NCI-H2081 treated with DMSO at 0.1 percent for 48 hours (cell line): Measurements from ENCODE around the gene NCAM1.
"Not testable (repeated sequence)": the region's sequence is repeated elsewhere in the genome, so short reads cannot be mapped to it uniquely, and the experiment has no call there.

Experiments used
- DNase-seq: peaks from one replicate; lab custom pipeline; 2025; lab: John Stamatoyannopoulos, UW

The NCAM1 gene

DNA sequence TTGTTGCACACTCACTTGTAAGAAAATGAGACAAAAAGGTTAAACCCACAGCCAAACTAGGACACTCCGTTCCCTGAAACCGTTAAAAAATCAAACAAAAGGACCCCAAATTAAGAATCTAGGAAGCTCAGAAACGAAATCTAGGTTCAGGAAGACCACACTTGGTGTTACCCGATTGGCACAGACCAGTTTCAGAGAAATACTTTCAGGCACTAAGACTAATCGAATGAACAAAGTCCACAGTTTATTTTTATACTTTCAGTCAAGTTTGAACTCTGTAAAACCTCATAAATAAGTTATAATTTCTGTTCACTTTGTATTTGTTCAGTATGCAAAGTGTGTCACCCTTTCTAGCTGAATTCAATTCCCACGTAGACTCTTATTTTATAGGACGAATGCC is 314.4 kb downstream of the NCAM1 start:
- no peak for DNase-seq

DNA sequence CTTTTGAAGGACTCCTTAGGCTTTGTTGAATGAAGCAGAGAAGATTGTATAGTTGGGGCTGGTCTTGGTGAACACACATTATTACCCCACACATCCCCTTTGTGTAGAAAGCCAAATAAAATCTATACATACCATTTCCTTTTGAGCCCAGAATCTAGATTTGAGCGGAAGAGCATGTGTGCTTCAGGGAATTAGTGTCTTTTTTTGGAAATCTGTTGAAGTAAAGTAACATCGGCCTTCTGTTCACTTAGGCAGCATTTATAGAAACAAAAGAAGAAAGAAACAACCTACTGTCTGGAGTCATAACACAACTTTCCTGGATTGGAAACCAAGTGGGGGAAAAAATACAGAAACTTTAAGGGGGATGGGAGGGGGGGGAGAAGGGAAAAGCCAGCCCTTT is 315.2 kb downstream of the NCAM1 start:
- DNase-seq = no peak

DNA sequence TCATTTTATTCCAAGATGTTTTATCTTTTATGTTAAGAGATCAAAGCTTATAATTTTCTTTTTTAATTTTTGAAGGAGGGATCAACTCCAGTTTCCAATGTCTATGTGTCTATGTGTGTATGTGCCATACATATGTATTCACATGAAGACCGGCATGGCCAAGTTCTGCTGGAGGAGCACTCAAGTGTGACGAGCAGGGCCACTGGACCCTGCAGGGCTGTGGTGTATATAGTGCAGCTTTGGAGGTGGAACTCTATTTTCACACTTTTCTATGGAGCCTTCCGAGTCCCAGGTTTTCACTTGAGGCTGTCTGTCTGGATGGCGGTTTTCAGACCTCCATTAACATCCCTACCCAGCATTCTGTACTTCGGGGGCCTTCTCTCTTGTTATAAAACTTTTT is 316.7 kb downstream of the NCAM1 start:
- DNase-seq = no peak

DNA sequence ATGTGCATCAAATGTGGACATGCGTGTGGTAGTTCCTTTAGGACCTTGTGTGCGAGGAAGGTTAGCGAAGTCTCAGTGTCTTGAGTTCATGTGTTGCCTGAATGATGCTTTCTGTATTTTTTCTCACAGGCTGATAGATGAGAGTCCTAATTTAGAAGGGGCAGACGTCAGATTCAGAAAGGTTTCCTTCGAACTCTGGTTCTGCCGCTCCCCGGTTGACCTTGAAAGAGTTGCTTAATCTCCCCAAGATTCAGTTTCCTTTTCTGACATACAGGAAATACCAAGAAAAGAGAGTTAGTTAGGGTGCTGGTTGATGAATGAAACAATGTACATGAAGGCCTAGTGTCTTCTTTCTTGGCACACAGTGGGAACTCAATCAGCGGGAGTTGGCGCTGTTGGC is 317.3 kb downstream of the NCAM1 start:
- DNase-seq = no peak

DNA sequence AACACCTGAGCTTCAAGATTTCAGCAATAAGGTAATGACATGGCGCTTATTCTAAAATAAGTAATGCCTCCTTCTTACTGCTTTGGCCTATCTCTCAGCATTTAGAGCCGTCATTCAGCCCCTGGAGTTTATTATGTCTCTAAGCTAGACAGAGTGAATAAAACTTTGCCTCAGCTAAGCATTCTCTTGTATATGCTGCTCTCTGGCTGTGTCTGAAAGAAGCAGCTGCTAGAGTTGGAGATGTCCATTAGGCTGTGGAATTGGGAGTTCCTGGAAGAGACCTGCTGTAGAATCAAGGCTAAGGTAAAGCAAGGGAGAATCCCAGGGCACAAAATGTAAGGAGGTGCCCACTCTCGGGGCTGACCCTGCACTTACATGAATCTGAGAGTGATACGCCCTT is 317.7 kb downstream of the NCAM1 start:
- no peak for DNase-seq

DNA sequence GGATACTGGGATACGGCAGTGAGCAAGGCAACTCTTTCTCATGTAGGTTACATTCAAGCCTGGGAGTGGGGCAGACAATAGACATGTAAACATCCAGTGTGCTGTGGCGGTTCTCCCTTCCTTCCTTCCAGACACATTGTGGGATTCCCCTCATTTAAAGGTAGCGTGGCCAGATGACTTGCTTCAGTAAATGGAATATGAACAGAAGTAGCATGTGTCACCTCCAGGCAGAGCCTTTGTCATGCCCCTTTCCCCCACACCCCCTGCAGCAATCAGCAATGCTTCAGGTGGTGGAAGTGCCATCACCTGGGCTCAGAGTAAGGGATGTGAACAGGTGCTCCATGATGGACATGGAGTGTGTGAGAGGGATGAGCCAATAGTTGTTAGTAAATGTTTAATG is 318.4 kb downstream of the NCAM1 start:
- DNase-seq = no peak

DNA sequence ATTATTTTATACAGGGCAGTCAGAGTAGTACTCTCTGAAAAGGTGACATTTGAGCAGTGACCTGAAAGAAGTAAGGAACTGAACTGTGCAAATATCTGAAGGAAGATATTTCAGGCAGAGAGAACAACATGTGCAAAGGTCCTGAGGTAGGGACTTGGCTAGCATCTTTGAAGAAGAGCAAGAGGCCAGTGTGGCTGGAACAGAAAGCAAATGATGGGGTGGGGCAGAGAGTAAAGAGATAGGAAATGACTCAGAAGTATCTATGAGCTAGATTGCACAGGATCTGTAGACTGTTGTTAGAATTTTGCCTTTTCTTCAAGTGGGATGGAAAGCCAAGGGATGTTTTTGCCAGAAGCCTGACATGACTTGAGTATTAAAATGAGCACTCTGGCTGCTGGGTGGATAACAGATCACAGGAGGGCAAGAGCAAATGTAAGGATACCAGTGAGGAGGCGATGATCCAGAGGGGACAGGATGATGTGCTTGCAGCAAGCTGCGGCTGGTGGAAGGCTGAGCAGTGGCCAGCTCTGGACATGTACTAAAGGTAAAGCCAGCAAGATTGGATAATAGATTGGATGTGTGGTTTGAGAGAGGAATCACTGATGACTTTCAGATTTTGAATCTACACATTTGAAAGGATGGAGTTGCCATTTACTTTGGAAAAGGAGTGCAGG is 320.0 kb downstream of the NCAM1 start:
- no peak for DNase-seq

DNA sequence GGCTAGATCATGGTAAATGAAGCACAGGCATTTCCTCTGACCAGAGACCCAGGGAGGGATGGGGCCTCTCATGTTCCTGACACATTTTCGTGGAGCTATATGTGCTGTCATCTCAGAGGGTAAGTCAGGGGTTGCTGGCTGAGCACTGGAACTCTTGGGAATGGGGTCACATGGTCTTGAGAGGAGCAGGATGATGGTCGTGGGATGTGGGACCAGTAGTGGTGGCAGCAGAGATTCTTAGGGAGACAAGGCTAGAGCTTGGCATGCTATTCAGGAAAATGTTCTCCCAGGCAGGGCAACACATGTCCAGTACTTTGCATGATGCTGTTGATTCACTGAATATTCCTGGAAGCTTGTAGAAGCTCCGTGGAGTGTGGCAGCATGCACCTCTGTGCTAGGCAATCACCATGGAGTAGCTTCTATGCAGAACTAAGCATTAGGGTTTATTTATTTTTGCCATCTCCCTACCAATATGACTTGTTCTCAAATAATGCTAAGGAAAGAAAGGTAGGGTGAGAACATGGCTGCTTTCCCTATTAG is 321.7 kb downstream of the NCAM1 start:
- DNase-seq = no peak

DNA sequence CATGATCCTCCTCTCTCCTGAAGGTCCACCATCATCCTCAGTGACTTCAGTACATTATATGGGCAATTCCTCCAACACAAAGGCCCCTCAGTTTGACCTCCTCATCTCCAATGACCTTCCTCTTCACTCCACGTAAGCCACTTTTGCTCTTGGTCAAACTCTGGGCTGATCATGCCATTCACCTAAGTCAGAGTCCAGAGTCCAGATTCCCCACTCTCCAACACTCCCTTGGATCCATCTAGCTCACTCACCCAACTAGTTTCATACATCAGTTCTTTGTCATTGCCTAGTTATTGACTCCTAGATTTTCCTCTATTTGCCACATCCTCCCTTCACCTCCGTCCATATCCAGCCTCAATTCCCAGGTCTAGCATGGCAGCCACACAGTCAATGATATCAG is 322.7 kb downstream of the NCAM1 start:
- DNase-seq = no peak

DNA sequence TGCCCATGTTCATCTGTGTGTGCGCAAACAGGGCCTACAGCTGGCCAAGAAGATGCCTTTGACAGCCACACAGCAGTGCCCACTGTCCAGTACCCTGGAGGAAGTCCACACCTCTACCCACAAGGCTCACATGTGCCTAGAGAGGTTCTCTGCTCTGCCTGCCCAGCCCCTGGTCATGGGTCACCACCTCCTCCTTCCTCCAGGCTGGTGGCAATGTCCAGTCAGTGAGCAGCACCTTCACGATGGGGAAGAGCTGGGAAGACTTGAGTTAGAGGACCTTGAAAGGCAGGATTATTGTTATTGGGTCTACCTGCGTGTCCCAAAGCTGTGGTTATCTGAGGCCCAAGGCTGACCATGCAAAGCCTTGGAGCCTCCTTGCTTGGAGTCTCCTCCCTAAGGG is 324.8 kb downstream of the NCAM1 start:
- DNase-seq = no peak

DNA sequence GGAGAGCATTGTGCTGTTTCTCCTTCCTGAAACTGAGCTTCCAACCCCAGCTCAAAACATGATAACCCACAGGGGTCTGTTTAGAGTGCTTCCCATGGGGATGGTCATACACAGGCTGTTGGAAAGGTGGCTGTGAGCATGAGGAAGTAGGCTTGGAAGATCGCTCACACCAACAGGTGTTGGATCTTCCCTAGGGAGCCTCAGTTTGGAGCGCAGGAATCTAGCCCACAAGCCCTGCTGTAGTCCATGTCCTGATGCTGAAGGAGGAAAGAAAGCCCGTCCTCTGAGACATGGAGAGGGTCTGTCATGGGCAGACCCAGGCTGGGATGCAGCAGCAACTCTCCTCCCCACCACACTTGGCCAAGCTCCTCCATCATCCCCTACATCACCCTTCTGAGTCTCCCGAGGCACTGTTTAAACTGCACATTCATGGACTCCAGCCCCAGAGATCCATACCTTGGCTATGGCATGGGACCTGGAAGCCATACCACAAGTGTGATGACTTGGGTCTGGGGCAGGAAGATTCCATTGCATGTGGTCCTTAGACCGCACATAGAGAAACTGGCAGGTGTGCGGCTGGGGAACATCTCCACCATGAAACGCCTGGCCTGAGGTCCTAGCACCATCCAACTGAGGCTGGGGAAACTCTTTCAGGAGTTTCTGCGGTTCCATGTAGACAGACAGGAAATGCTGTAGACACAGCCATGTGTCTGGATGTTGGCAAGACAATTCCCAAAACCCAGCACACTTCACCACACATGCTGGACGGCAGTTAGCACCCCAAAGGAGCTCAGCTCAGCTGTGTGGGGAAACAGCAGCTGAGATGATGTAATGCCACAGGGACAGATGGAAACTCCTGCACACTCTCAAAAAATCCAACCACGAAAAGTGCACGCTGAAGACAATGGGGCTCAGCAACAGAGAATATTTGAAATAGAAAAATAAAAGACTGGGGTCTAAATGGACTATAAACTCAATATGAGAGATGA is 325.6 kb downstream of the NCAM1 start:
- no peak for DNase-seq

DNA sequence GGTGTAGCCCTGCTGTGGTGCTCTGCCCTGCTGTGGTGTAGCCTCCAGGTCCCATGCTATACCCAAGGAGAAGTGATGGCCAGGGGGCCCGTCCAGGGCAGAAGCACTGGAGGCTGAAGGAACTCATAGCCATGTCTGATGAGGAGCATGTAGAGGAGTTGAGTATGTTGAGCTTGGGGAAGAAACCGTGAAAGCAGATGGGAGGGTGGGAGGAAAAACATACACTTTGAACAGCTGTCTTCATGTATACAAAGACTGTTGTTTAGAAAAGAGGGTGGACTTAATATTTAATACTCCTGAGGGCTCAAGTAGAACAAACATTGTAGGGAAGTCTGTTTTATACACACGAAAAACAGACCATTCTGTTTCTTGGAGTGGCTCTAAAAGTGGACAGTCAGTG is 326.6 kb downstream of the NCAM1 start:
- no peak for DNase-seq

DNA sequence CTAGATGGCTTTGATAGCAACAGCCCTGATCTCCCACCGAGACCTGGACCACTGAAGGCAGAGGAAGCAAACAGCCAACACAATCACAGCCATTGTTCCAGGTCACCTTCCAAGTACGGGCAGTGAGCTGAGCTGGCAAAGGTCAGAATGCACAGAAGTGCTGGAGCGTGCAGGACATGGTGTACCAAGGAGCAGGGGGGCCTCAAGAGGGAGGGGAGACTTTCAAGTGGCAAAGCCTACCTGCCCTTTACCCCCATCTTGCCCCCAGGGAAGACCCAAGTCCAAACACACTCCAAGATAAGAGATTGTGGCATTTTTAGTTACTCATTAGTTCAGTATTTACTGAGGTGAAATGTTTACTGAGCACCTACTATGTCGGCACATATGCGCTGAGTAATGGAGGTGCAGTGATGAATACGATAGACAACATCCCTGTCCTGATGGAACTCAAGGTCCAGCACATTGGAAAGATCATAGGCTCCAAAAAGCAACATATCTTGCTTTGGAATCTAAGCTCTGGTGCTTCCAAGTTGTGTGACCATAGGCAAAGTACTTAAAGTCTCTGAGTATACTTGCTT is 327.2 kb downstream of the NCAM1 start:
- no peak for DNase-seq

DNA sequence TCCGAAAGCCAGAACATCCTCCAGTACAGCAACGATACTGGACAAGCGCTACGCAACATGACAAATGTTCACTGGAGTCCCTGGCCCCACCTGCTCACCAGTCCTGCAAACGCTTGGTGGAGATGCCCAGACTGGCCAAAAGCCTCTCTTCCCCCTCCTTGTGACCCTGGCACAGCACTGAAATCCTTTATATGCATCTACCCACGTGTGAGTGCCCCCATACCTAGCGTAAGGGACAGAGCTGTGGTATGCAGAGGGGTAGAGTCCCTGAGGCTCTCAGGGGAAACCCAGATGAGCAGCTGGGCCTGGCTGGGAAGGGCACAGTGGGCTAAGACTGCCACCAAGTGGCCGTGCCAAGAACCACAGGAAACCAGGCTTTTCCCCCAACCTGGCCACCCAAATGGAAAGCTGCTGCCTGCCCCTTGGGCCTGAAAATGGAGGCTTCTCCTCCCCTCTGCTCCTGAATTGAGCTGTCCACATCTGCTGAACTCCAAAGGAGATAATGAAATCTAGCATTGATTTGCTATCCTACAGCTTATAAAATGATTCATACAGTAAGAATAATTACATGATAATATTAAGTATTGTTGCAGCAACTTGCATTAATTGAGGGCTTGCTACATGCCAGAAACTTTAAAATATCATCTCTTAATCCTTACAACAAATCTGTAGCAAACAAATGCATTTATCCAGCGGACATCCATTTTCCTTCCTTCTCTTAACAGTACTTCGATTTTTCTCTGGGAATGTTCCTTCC is 328.4 kb downstream of the NCAM1 start:
- no peak for DNase-seq

DNA sequence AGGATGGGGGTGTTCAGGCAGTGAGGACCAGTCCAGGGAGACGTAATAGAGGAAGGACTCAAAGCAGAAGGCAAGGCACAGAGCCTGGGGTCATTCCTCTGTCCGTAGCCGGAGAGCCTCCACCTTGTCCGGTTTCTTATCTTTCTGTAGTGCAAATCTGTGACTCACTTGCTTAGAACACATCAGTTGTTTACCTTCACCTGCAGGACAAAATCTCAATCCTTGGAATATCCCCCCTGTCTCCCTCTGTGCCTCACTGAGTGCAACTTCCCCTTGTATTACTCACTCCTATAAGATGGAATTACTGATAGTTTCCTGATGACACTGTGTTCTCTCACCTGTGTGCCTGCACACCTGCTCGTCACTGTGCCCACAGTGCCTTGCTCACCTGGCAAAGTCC is 332.7 kb downstream of the NCAM1 start:
- DNase-seq = no peak

DNA sequence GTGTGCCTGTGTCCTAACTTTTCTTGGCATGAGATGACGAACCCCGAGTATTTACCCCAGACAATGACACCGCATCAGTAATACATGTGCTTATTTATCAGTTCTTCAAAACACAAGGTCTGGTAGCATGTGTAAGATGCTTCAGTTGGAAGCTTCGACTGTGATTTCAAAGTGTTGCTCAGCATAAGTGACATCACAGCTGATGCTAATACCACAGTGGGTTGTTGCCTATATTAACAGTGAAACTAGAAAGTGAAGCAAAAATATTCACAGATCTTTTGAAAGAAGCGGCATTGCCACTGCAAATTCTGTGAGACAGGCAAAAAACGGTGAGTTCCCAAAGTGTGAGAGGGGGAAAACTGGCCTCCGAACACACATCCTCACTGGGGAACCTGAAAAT is 334.8 kb downstream of the NCAM1 start:
- DNase-seq = no peak

DNA sequence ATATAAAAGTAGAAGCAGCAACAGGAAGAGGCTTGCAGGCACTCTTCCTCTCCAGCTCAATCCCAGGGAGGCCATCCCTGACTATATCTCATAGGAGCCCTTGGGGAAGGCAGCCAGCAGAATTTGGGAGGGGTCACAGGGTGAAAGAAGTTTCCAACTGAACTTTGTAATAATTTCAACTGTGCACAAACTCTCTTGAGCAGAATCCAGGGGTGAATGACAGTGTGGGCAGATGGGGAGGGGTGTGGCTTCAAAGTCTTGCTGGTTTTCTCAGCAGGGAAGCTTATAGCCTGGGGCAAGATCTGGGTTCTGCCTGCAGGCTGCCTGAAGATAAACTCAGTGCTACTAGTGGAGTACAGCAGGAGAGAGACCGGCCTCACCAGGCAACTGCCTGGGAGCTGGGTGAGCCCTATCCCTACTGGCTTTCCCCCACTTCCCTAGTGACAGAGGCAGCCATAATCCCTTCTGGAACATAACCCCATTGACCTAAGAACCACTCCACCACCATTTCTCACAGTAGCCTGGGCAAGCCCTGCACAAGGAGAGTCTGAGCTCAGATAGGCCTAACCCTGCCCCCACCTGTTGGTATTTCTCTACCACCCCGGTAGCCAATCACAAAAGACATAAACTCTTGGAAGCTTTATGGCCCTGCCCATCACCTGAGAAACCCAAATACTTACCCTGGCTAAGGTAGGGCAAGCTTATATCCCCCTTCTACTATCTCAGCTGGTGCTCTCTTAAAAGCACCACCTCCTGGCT is 335.4 kb downstream of the NCAM1 start:
- DNase-seq = no peak

DNA sequence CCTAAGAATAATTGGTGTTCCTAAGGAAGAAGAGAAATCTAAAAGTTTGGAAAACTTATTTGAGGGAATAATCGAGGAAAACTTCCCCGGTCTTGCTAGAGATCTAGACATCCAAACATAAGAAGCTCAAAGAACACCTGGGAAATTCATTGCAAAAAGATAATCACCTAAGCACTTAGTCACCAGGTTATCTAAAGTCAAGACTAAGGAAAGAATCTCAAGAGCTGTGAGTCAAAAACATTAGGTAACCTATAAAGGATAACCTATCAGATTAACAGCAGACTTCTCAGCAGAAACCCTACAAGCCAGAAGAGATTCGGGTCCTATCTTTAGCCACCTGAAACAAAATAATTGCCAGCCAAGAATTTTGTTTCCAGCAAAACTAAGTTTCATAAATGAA is 337.3 kb downstream of the NCAM1 start:
- not testable (repeated sequence) for DNase-seq

DNA sequence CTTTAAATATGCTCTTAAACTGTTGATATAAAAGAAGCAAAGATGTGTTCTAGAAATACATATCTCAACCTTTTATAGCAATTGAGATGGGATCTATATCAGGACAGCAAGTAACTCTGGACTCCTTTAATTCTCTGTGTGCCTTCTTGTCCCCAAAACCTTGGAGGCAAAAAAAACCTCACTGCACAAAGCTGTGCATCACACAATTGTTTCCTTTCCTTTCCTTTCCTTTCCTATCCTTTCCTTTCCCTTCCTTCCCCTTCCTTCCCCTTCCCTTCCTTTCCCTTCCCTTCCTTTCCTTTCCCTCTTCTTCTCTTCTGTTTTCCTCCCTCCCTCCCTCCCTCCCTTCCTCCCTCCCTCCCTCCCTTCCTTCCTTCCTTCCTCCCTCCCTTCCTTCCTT is 343.7 kb downstream of the NCAM1 start:
- DNase-seq = no peak

DNA sequence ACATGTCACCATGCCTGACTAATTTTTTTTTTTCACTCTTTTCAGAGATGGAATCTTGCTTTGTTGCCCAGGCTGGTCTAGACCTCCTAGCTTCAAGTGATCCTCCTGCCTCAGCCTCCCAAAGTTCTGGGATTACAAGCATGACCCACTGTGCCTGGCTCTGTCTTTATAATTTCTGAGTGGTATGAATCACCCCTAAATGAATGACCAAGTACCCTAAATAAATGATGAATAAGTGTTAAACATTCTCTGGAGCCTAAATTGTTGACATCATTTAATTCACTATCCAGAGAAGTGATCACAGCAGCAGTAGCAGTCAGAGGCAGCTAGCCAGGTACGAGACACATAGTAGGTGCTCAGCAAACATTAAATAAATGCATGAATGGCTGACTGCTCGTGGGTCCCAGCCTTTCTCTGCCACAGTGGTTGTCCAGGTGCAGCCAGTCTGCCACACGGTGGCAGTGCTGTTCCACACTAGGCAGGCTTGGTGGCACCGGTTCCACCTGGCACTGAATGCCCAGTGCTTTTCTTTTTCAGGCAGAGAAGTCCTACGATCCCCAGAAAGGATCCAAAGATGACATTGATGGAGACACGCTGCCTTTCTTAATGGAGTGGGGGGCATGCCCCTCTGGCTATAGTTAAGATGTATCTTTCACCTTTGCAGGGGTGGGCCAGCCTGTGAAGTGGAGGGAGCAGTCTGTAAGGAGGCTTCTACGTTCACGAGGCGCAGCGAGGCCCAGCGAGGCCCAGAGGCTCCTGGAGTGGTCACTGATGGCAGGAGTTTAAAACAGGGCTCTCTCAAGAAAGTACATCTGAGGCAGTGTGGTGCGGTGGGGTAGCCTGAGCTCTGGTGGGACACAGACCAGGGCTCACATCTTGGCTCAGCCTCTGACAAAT is 344.5 kb downstream of the NCAM1 start:
- DNase-seq = no peak
